ENCODE data around the gene KMT2C.
"Not testable (repeated sequence)": the region's sequence is repeated elsewhere in the genome, so short reads cannot be mapped to it uniquely, and the experiment has no call there.

DNA sequence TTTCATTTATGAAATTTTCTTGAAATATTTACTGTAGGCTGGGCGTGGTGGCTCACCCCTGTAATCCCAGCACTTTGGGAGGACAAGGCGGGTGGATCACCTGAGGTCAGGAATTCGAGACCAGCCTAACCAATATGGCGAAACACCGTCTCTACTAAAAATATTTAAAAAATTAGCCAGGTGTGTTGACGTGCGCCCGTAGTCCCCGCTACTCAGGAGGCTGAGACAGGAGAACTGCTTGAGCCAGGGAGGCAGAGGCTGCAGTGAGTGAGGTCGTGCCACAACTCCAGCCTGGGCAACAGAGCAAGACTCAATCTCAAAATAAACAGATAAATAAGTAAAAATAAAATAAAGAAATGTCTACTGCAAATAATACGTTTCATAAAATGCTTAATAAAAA is 192.3 kb downstream of the KMT2C start:
- TF ChIP-seq, protein P1, sequence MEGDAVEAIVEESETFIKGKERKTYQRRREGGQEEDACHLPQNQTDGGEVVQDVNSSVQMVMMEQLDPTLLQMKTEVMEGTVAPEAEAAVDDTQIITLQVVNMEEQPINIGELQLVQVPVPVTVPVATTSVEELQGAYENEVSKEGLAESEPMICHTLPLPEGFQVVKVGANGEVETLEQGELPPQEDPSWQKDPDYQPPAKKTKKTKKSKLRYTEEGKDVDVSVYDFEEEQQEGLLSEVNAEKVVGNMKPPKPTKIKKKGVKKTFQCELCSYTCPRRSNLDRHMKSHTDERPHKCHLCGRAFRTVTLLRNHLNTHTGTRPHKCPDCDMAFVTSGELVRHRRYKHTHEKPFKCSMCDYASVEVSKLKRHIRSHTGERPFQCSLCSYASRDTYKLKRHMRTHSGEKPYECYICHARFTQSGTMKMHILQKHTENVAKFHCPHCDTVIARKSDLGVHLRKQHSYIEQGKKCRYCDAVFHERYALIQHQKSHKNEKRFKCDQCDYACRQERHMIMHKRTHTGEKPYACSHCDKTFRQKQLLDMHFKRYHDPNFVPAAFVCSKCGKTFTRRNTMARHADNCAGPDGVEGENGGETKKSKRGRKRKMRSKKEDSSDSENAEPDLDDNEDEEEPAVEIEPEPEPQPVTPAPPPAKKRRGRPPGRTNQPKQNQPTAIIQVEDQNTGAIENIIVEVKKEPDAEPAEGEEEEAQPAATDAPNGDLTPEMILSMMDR (IDR thresholded peaks at IDR 0.05; ENCODE audit: low read length): not testable (repeated sequence)
- TF ChIP-seq EZH2phosphoT487 (IDR thresholded peaks at IDR 0.05; ENCODE audit: low read length); EZH2 (optimal IDR thresholded peaks at IDR 0.05; ENCODE audit: low read depth, low read length): not testable (repeated sequence)
